Liver (tissue), 9 donors: ENCODE data around the gene DMRTC2. TPM values are rescaled to one million over a fixed set of nuclear protein-coding genes. Genes with fewer than 3 reads are reported as not detected.

Experiments used
- DNase-seq: peaks from one replicate; pipeline ENCODE4 v3.0.0-alpha.2; 2017; ENCODE audit warnings: low spot score
- H3K27ac ChIP-seq, 2 donors: one replicate each; pipeline ENCODE4 v1.7.0; 2013; ENCODE audit warnings: inconsistent platforms in 2 of 2, low read length in 2 of 2, control low read depth in 1 of 2, low read depth in 1 of 2, mild to moderate bottlenecking in 1 of 2
- H3K27me3 ChIP-seq, 4 donors: one replicate each; pipeline versions ENCODE4 v1.6.1 to v1.7.0; 2013; ENCODE audit warnings: low read length in 3 of 4, inconsistent platforms in 1 of 4, mild to moderate bottlenecking in 1 of 4, moderate library complexity in 1 of 4; ENCODE audit not compliant: control insufficient read depth in 4 of 4, insufficient read depth in 4 of 4
- H3K36me3 ChIP-seq, 4 donors: one replicate each; pipeline versions ENCODE4 v1.6.1 to v1.7.0; 2013; ENCODE audit warnings: low read length in 3 of 4, mild to moderate bottlenecking in 3 of 4, low read depth in 1 of 4, moderate library complexity in 1 of 4; ENCODE audit not compliant: control insufficient read depth in 4 of 4, insufficient read depth in 3 of 4
- H3K4me1 ChIP-seq, 4 donors: one replicate each; pipeline versions ENCODE4 v1.6.1 to v1.7.0; 2013; ENCODE audit warnings: low read length in 3 of 4, mild to moderate bottlenecking in 3 of 4, moderate library complexity in 1 of 4; ENCODE audit not compliant: control insufficient read depth in 4 of 4, insufficient read depth in 4 of 4
- H3K4me3 ChIP-seq, 3 donors: one replicate each; pipeline versions ENCODE4 v1.6.1 to v1.7.0; 2013; ENCODE audit warnings: low read length in 3 of 3, control low read depth in 1 of 3, low read depth in 1 of 3, mild to moderate bottlenecking in 1 of 3
- H3K9ac ChIP-seq, 2 donors: one replicate each; pipeline ENCODE4 v1.7.0; 2013; ENCODE audit warnings: low read length in 2 of 2, mild to moderate bottlenecking in 2 of 2, moderate library complexity in 2 of 2, control low read depth in 1 of 2, low read depth in 1 of 2
- H3K9me3 ChIP-seq, 4 donors: one replicate each; pipeline versions ENCODE4 v1.6.1 to v1.7.0; 2013; ENCODE audit warnings: low read length in 3 of 4; ENCODE audit not compliant: control insufficient read depth in 4 of 4
- EGR1 ChIP-seq, 2 donors: IDR thresholded peaks; 2 replicates each; pipeline ENCODE4 v1.6.1; 2016 to 2018; ENCODE audit warnings: antibody characterized with exemption in 2 of 2, low read depth in 2 of 2
- FOXA1 ChIP-seq: IDR thresholded peaks from 2 replicates; pipeline ENCODE4 v1.6.1; 2016; ENCODE audit warnings: antibody characterized with exemption
- FOXA2 ChIP-seq: IDR thresholded peaks from 2 replicates; pipeline ENCODE4 v1.6.1; 2016; ENCODE audit warnings: antibody characterized with exemption
- GABPA ChIP-seq, 2 donors: IDR thresholded peaks in 1 of 2; conservative IDR thresholded peaks in 1 of 2; 2 replicates each; pipeline ENCODE4 v1.6.1; 2016; ENCODE audit warnings: antibody characterized with exemption in 2 of 2, mild to moderate bottlenecking in 1 of 2, moderate library complexity in 1 of 2
- HNF4A ChIP-seq, 2 donors: conservative IDR thresholded peaks; 2 replicates each; pipeline ENCODE4 v1.6.1; 2016; ENCODE audit warnings: antibody characterized with exemption in 2 of 2, mild to moderate bottlenecking in 2 of 2
- HNF4G ChIP-seq: IDR thresholded peaks from 2 replicates; pipeline ENCODE4 v1.6.1; 2016; ENCODE audit warnings: antibody characterized with exemption
- JUND ChIP-seq, 2 donors: IDR thresholded peaks; 2 replicates each; pipeline ENCODE4 v1.6.1; 2016; ENCODE audit warnings: antibody characterized with exemption in 2 of 2
- NR2F2 ChIP-seq: IDR thresholded peaks from 2 replicates; pipeline ENCODE4 v1.6.1; 2016; ENCODE audit warnings: antibody characterized with exemption
- RAD21 ChIP-seq, 2 donors: IDR thresholded peaks; 2 replicates each; pipeline ENCODE4 v1.6.1; 2016; ENCODE audit warnings: antibody characterized with exemption in 2 of 2, mild to moderate bottlenecking in 2 of 2
- RXRA ChIP-seq, 2 donors: IDR thresholded peaks; 2 replicates each; pipeline ENCODE4 v1.6.1; 2017 to 2018; ENCODE audit warnings: antibody characterized with exemption in 2 of 2, mild to moderate bottlenecking in 1 of 2
- SP1 ChIP-seq: IDR thresholded peaks from 2 replicates; pipeline ENCODE4 v1.6.1; 2018; ENCODE audit warnings: antibody characterized with exemption, mild to moderate bottlenecking
- TAF1 ChIP-seq: conservative IDR thresholded peaks from 2 replicates; pipeline ENCODE4 v1.6.1; 2016; ENCODE audit warnings: antibody characterized with exemption, mild to moderate bottlenecking
- YY1 ChIP-seq: IDR thresholded peaks from 2 replicates; pipeline ENCODE4 v1.6.1; 2016; ENCODE audit warnings: antibody characterized with exemption, mild to moderate bottlenecking
- WGBS: extraction: QIAGEN DNeasy Blood & Tissue Kit; methylation state at CpG from one replicate; pipeline ENCODE4 v1.1.7; 2013; 5-methylcytosine and 5-hydroxymethylcytosine counted together
- polyA plus RNA-seq, 2 donors: library from polyadenylated mRNA; stranded (reverse) in 1 of 2; unstranded in 1 of 2; fragments of 200-250 nt in 1 of 2; fragments of >200 nt in 1 of 2; fragmentation: Nextera tagmentation in 1 of 2; extraction: Ambion mirVana in 1 of 2; gene quantifications; one replicate each; pipeline versions ENCODE4 v1.2.1 to v1.2.3, GENCODE V29; 2013 to 2015
- total RNA-seq, 2 donors: library from RNA; depleted of rRNA; stranded (reverse); fragments of >200 nt; gene quantifications; one replicate each; pipeline ENCODE4 v1.2.3, GENCODE V29; 2014
- TF ChIP-seq, protein P1 (sequence below): IDR thresholded peaks from 2 replicates; pipeline ENCODE4 v1.6.1; 2016; ENCODE audit warnings: antibody characterized with exemption
- TF ChIP-seq, protein P2 (sequence below): IDR thresholded peaks from 2 replicates; pipeline ENCODE4 v1.6.1; 2016; ENCODE audit warnings: antibody characterized with exemption, mild to moderate bottlenecking
- TF ChIP-seq, protein P3 (sequence below): IDR thresholded peaks from 2 replicates; pipeline ENCODE4 v1.6.1; 2016; ENCODE audit warnings: antibody characterized with exemption
- TF ChIP-seq, protein P4 (sequence below): fragments of 150-350 bp; IDR thresholded peaks from 2 replicates; pipeline ENCODE4 v1.5.1; 2017; ENCODE audit warnings: improper control_type of control experiment, low read depth, low read length; ENCODE audit not compliant: missing input control
- TF ChIP-seq, protein P5 (sequence below): IDR thresholded peaks from 2 replicates; pipeline ENCODE4 v1.6.1; 2016; ENCODE audit warnings: antibody characterized with exemption
- donor health status: healthy.
- donor health status: healthy.
- donor health status: healthy.
- donor health status: healthy.
- donor health status: healthy.

The DMRTC2 gene
- total and polyA plus RNA-seq, 4 donors, result not detected

DNA sequence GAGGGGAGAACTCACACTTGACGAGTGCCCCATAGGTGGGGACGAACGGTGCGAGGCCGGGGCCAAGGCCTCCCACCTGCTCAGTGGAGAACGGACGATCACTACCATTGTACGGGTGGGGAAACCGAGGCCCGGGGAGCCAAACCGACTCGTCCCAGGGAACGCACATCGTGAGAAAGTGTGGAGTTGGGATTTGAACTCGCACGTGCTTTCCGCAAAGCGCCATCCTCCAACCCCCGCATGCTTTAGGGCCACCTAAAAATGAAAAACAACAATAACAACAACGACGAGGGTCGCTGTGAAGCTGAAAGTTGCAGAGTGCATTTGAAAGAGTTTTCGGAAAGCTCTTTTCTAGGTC is 38.6 kb downstream of the DMRTC2 start:
- TF ChIP-seq JUND (IDR thresholded peaks at IDR 0.05) (no peak), RAD21 (IDR thresholded peaks at IDR 0.05) (no peak), TAF1 (no peak), YY1 (no peak), HNF4A (conservative IDR thresholded peaks at IDR 0.05) (no peak), SP1 (no peak), FOXA1 (no peak), HNF4G (no peak), GABPA (IDR thresholded peaks at IDR 0.05 in 1 of 2, conservative IDR thresholded peaks at IDR 0.05 in 1 of 2) (no peak), RXRA (IDR thresholded peaks at IDR 0.05) (no peak), NR2F2 (no peak), EGR1 (IDR thresholded peaks at IDR 0.05; ENCODE audit: low read depth in 2 of 2) (no peak), FOXA2 (no peak)
- TF ChIP-seq, protein P1, sequence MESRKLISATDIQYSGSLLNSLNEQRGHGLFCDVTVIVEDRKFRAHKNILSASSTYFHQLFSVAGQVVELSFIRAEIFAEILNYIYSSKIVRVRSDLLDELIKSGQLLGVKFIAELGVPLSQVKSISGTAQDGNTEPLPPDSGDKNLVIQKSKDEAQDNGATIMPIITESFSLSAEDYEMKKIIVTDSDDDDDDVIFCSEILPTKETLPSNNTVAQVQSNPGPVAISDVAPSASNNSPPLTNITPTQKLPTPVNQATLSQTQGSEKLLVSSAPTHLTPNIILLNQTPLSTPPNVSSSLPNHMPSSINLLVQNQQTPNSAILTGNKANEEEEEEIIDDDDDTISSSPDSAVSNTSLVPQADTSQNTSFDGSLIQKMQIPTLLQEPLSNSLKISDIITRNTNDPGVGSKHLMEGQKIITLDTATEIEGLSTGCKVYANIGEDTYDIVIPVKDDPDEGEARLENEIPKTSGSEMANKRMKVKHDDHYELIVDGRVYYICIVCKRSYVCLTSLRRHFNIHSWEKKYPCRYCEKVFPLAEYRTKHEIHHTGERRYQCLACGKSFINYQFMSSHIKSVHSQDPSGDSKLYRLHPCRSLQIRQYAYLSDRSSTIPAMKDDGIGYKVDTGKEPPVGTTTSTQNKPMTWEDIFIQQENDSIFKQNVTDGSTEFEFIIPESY, result no peak
- TF ChIP-seq, protein P2, sequence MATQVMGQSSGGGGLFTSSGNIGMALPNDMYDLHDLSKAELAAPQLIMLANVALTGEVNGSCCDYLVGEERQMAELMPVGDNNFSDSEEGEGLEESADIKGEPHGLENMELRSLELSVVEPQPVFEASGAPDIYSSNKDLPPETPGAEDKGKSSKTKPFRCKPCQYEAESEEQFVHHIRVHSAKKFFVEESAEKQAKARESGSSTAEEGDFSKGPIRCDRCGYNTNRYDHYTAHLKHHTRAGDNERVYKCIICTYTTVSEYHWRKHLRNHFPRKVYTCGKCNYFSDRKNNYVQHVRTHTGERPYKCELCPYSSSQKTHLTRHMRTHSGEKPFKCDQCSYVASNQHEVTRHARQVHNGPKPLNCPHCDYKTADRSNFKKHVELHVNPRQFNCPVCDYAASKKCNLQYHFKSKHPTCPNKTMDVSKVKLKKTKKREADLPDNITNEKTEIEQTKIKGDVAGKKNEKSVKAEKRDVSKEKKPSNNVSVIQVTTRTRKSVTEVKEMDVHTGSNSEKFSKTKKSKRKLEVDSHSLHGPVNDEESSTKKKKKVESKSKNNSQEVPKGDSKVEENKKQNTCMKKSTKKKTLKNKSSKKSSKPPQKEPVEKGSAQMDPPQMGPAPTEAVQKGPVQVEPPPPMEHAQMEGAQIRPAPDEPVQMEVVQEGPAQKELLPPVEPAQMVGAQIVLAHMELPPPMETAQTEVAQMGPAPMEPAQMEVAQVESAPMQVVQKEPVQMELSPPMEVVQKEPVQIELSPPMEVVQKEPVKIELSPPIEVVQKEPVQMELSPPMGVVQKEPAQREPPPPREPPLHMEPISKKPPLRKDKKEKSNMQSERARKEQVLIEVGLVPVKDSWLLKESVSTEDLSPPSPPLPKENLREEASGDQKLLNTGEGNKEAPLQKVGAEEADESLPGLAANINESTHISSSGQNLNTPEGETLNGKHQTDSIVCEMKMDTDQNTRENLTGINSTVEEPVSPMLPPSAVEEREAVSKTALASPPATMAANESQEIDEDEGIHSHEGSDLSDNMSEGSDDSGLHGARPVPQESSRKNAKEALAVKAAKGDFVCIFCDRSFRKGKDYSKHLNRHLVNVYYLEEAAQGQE, result no peak
- TF ChIP-seq, protein P3, sequence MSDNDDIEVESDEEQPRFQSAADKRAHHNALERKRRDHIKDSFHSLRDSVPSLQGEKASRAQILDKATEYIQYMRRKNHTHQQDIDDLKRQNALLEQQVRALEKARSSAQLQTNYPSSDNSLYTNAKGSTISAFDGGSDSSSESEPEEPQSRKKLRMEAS, result no peak
- TF ChIP-seq, protein P4, sequence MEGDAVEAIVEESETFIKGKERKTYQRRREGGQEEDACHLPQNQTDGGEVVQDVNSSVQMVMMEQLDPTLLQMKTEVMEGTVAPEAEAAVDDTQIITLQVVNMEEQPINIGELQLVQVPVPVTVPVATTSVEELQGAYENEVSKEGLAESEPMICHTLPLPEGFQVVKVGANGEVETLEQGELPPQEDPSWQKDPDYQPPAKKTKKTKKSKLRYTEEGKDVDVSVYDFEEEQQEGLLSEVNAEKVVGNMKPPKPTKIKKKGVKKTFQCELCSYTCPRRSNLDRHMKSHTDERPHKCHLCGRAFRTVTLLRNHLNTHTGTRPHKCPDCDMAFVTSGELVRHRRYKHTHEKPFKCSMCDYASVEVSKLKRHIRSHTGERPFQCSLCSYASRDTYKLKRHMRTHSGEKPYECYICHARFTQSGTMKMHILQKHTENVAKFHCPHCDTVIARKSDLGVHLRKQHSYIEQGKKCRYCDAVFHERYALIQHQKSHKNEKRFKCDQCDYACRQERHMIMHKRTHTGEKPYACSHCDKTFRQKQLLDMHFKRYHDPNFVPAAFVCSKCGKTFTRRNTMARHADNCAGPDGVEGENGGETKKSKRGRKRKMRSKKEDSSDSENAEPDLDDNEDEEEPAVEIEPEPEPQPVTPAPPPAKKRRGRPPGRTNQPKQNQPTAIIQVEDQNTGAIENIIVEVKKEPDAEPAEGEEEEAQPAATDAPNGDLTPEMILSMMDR, result no peak
- TF ChIP-seq, protein P5, sequence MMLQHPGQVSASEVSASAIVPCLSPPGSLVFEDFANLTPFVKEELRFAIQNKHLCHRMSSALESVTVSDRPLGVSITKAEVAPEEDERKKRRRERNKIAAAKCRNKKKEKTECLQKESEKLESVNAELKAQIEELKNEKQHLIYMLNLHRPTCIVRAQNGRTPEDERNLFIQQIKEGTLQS, result no peak

More for the DNA sequence above, 38.6 kb downstream of the DMRTC2 start:
- Histone ChIP-seq H3K4me3 (peak overlapping the region; percentile 78 to 97 (median 82)), H3K36me3 (no peaks in the 10 kb centered on the region), H3K27me3 (no peaks in the 10 kb centered on the region), H3K9ac (peak overlapping the region; percentile 52 to 92), H3K4me1 (peaks cover 0 to 25% (median 17%) of the 10 kb centered on the region in 4 donors), H3K9me3 (no peaks in the 10 kb centered on the region), H3K27ac (peak overlapping the region; percentile 78 to 87)
- no peak for DNase-seq
- WGBS, result 2% methylated on average over 23 of the region's 23 CpGs
